NCI-H526 treated with DMSO at 0.1 percent for 48 hours (cell line): Measurements from ENCODE around the gene PROKR1.

Experiments used
- DNase-seq: peaks from one replicate; lab custom pipeline; 2025; lab: John Stamatoyannopoulos, UW

Gene PROKR1

DNA sequence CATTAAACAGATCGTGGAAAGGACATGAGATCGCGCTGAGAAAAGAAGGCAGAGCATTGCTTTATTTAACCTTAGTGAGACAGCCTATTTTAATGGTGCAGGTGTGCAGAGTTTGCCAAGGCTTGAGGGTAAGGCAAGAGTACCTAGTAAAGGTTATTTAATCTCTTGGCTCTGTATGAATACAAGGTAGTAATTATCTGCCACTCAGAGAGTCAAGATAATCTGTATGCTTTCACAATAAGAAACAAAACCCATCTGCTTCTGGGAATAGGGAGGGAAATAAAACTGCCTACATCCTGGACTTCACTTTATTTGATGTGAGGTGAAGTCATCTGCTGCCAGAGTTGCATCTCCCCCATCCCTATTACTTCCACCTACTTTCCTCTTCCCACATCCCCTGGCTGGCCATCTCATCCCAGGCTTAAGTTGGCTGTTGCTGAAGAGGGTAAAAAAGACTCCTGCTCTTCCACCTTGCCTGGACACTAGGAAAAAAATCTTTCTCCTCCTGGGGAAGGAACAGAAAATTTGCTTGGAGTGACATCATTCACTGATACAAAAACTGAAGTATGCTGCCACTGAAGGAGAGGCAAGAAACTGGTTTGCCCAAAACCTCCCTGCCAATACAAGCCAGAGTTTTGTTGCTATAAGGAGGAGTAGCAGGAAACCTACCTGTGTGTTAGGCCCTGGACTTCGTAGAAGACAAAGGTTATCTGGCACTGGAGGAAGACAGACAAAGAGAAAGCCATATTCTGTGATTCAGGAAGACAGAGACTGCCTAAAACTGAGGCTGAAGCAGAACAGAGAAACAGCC is 55.4 kb downstream of the PROKR1 start:
- no peak for DNase-seq

GRCh38 chr2:68700560-68700959 is 57.2 kb downstream of the PROKR1 start:
- DNase-seq: no peak

DNA sequence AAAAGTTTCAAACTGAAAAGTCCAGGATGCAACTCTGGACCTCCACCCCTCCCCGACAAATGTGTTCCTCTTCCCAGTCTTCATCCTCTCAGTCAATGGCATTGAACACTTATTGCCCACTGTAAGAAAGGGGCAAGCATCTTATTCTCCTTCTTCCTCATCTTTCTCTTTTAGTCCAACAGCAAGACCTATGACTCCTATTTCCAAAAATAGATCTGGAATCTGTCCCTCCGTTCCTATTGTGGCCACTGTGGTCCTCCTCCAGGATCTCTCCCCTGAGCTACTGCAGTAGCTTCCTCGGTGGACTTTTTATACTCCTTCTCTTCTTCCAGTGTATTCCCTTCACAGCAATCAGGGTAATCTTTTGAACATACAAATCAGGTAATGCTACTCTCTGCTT is 63.3 kb downstream of the PROKR1 start:
- DNase-seq: no peak
